GM21515 (cell line): ENCODE measurements around the gene ALPP.

ENCODE experiments used
- ATAC-seq: cut with Tn5 transposase; IDR thresholded peaks from one replicate; pipeline ENCODE4 v1.9.1; 2021; ENCODE audit not compliant: unreplicated experiment

Gene ALPP

GRCh38 chr2:232340171-232340935, 38.2 kb upstream of the ALPP start:
- ATAC-seq: no peak

- ATAC-seq: no peak
These were observed 37.4 kb upstream of the ALPP start for GRCh38 chr2:232341061-232341738.

GRCh38 chr2:232341739-232342126, 36.8 kb upstream of the ALPP start:
- ATAC-seq: no peak

DNA sequence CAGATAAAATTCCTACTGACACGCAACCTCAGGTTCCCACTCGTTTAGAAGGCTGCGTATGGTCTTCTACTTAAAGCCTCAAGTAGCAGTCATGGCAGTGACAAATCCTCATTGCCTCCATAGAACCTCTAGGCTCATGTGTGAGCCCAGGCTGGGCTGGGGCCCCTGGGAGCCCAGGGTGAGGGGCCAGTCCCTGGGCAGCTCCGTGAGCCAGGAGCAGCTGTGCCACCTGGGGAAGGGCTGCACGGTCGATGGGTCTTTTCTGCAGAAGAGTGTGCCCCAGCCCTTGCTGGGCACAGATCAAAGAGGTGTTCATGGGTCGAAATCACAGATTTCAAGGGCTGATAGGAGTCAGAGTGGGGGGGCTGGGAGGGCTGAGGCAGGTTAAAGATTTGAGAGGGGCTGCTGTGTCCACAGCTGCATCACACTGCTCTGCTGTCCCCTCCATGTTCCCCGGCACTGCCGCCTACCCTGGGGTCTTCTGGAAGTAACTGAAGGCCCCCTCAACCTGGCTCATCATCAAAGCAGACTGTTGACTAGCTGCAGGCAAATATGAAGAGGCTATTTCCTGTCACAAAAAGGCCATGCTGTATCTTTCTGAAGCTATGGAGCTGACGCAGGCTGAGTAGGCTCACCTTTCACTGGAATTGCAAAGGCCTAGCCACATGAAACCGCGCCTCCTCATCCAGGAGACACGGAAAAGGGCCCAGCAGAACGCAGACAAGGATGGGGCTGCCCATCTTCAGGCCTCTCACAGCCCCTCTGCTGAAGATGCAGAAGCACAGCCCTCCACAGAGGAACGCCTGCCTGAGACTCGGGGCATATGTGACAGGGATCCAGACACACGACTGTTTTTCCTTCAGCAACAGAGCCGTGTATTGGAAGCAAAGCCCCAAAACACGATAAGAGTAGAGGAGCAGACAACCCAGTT, 35.7 kb upstream of the ALPP start:
- no peak for ATAC-seq

DNA sequence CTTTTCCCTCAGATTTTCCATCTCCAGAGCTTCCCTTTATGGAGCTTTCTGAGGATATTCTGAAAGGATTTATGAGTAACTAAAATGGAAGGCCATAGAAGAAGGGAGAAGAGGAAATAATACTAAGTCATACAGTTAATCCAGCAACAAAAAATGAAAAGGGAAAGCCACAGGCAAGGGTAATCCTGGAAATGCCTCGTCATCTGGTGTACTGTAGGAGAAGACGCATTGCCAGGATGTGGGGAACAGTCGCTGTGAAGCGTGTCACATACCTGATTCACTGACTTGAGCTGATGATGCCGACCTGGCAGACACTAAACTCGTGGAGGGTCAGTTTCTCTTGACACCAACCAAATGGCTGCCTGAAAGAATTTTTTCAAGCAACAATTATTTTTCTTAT, 34.7 kb upstream of the ALPP start:
- ATAC-seq: no peak

- no peak for ATAC-seq
These were observed 33.3 kb upstream of the ALPP start for GRCh38 chr2:232345251-232345650.

DNA sequence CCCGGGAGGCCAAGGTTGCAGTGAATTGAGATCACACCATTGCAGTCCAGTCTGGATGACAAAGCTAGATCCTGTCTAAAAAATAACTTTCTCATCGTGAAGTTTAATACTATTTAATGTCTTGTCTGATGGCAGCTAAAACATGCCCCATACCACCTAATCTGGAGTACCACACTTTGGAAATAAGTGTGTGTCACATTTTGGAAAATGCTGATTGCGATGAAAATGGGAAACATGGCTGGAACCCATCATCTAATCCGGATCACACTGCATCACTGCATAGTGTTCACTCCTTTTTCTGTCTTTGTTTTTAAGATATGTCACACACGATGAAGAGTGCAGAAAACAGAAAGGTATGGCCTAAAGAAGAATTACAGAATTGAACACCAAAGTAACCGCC, 31.2 kb upstream of the ALPP start:
- no peak for ATAC-seq

- no peak for ATAC-seq
These were observed 29.6 kb upstream of the ALPP start for GRCh38 chr2:232348936-232349335.

- no peak for ATAC-seq
These were observed 29.0 kb upstream of the ALPP start for GRCh38 chr2:232349546-232349945.

DNA sequence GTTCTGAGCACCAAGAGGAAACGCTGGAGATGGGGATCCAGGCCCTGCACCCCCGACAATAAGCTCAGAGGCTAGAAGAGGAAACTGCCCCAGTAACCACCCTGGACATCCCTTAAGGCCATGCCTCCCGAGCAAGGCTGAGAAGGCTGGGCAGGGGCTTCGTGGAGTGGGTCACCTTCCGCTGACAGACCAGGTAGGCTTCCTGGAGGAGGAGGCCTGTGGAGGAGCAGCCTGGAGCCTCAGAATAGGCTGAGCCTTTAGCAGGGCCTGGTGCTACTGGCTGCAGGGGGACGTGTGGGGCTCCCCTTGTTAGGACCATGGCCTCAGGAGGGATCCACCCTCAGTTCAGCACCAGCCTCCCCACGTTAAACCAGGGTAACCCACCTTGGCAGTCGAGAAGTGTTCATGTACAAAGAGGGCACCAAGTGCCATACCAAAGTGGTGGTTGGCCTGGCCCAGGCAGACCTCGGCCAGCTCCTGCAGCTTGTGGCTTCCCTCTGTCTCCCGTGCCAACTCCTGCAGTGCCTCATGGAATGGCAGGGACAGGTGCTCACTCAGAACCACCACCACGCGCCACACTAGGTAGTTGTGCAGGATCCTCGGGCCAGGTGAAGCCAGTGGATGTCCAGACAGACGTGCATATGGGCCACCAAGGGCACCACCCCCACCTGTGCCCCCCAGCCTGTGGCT, 28.5 kb upstream of the ALPP start:
- no peak for ATAC-seq

DNA sequence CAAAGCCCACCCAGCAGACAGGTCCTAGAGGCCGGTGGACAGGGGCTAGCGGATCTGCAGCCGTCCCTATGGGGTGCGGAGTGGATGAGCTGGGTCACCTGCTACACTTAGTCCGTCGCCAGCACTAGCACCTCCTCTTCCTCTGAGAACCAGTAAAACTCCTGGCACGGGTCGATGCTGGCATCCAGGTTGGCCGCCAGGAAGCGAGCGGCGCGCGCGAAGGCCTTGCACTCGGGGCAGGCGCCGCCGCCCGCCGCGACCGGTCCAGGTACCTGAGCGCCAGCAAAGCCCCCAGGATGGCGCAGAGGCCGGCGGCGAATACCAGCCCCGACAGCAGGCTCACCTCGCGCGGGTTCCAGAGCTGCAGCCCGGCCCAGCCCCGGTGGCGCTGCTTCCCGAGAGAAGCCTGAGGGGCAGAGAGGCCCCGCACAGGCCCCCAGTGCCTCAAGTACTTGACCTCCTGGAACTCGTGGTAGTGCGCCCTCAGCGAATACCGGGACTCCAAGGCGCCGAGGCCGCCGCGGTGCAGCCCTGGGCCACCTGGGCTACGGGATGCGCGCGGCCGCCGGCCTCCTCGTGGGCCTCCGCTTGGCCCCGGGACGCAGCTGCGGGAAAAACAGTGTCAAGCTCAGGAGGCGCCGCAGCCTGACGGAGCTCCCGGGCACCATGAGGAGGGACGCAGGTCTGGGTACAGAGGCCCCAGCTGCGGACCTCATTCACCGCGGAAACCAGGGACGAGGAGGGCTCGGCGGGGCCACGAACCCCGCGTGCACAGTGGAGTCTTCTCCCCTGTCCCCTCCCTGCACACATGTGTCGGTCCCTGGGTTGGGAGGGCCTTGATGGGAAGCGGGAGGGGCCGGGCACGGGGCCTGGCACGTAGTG, 27.5 kb upstream of the ALPP start:
- ATAC-seq: no peak

GRCh38 chr2:232351686-232352510, 26.7 kb upstream of the ALPP start:
- no peak for ATAC-seq

- ATAC-seq: no peak
These were observed 25.9 kb upstream of the ALPP start for GRCh38 chr2:232352511-232353091.

GRCh38 chr2:232353096-232353495, 25.5 kb upstream of the ALPP start:
- ATAC-seq: no peak

DNA sequence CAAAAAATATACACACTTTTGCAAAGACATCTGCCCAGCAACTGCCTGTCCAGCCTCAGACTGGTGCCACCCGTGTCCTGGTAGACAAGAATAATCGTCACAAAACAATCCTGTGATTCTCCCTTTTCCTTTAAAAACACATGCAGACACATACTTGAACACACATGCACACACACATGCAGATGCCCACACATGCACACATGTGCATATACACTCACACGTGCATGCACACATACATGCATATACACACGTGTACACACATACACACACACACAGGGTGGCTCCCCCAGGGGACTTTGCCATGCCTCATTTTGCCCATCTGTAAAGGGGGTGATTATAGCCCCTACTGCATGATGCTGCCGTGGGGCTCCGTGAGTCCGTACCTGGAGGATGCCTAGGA, 24.9 kb upstream of the ALPP start:
- no peak for ATAC-seq

DNA sequence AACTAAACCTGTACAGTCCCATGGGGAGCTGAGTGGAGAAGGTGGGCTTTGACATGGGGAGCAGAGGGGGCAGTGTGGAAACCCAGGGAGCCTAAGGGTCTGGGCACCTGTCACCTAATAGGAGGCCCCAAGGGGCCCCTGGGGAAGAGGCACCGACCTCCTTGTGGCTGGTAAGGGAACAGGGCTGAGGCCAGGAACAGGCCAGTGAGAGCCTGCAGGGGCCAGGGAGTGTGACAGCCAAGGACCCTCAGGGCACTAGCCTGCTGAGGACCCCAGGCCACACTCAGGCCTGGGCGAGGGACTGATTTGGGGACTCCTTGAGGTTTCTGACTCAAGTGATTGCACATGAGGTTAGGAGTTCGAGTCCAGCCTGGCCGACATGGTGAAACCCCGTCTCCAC, 24.5 kb upstream of the ALPP start:
- ATAC-seq: no peak

DNA sequence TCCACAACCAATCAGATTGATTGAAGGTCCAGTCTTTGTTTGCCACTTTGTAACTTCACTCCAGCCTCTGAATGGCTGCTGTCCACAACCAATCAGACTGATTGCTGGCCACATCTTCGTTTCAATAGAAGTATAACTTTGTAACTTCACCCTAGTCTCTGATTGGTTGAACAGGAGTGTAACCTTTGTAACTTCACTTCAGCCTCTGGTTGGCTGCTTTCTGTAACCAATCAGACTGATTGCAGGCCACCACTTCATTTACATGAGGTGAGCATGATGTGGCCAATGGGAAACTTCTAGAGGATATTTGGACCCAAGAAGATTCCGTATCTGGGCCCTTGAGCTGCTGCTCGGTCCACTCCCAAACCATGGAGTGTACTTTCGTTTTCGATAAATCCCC, 16.9 kb upstream of the ALPP start:
- no peak for ATAC-seq

GRCh38 chr2:232362174-232362900, 16.2 kb upstream of the ALPP start:
- ATAC-seq: no peak
